Muscle of leg (tissue), 11 donors: ENCODE measurements around the gene CCL2. TPM values are rescaled to one million over a fixed set of nuclear protein-coding genes. Genes with fewer than 3 reads are reported as not detected.

Experiments used
- DNase-seq: peaks from one replicate; pipeline ENCODE4 v3.0.0; 2013
- H3K27ac ChIP-seq: one replicate; pipeline ENCODE4 v1.5.1; 2013; ENCODE audit warnings: mild to moderate bottlenecking, low read length, control low read depth
- H3K27me3 ChIP-seq: one replicate; pipeline ENCODE4 v1.6.1; 2013; ENCODE audit warnings: low read length; ENCODE audit not compliant: control insufficient read depth, insufficient read depth
- H3K36me3 ChIP-seq: one replicate; pipeline ENCODE4 v1.6.1; 2013; ENCODE audit warnings: low read length; ENCODE audit not compliant: control insufficient read depth, insufficient read depth
- H3K4me1 ChIP-seq: one replicate; pipeline ENCODE4 v1.6.1; 2013; ENCODE audit warnings: low read length; ENCODE audit not compliant: control insufficient read depth, insufficient read depth
- H3K4me3 ChIP-seq: one replicate; pipeline ENCODE4 v1.5.1; 2013; ENCODE audit warnings: low read length, control low read depth
- H3K9me3 ChIP-seq: replicated peaks from 2 replicates; pipeline ENCODE4 v1.6.1; 2013; ENCODE audit warnings: low read depth, low read length; ENCODE audit not compliant: control insufficient read depth
- WGBS: methylation state at CpG from one replicate; pipeline ENCODE4 v1.1.5; 2013; ENCODE audit warnings: missing lambda C conversion rate; ENCODE audit not compliant: insufficient coverage; 5-methylcytosine and 5-hydroxymethylcytosine counted together
- polyA plus RNA-seq, 8 donors: library from polyadenylated mRNA; unstranded; fragments of 120-200 nt; gene quantifications; one replicate each; pipeline versions ENCODE4 v1.2.1 to v1.2.3, GENCODE V29; 2013; ENCODE audit warnings: inconsistent platforms in 1 of 8, low replicate concordance in 1 of 8; ENCODE audit not compliant: insufficient read length in 8 of 8, insufficient read depth in 1 of 8
- total RNA-seq: library from RNA; stranded (reverse); fragments of 120-200 nt; gene quantifications from one replicate; pipeline ENCODE4 v1.2.4, GENCODE V29; 2013

The CCL2 gene
- total and polyA plus RNA-seq, 9 donors = 35.3 to 77.4 (median 53.8) TPM

DNA sequence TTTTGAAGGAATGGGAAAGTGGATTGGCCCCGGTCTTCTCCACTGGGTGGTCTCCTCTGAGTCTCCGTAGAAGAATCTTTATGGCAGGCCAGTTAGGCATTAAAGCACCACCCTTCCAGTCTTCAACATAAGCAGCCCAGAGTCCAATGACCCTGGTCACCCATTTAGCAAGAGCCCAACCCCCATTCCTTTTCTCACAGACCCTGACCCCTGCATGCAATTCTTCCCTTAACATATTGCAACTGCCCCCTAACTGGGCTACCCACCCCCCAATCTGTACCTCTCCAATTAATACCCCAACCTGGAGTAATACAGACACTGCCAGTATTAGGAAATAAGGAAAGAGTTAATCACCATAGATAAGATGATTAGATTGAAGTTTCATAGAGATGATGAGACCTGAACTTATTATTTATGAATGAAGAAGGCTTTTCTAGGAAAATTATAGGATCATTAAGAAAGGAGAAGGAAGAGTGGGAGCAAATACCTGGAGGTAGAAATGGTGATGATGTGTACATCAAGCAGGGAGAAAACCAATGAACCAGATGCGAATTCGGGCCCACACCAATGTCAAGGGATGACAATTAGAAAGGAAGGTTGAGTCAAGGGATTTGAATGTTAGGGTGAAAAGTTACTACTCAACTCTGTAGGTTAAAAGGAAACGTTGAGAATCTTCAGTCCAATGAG is 2.4 kb downstream of the CCL2 start:
- Histone ChIP-seq H3K4me3 (no peak overlapping the region), H3K27me3 (no peaks in the 10 kb centered on the region), H3K27ac (no peak overlapping the region), H3K4me1 (peaks cover 49% of the 10 kb centered on the region), H3K36me3 (peaks cover 6% of the 10 kb centered on the region), H3K9me3 (no peaks in the 10 kb centered on the region)
- 93% methylated on average over 3 of the region's 5 CpGs for WGBS
- no peak for DNase-seq

GRCh38 chr17:34257986-34258326 is 2.9 kb downstream of the CCL2 start:
- Histone ChIP-seq H3K9me3 (no peaks in the 10 kb centered on the region), H3K27me3 (no peaks in the 10 kb centered on the region), H3K4me1 (peaks cover 44% of the 10 kb centered on the region), H3K4me3 (no peak overlapping the region), H3K27ac (no peak overlapping the region), H3K36me3 (peaks cover 6% of the 10 kb centered on the region)
- DNase-seq = no peak
- WGBS = no CpG with 5 or more reads among the region's 1 CpG

GRCh38 chr17:34259146-34259545 is 4.1 kb downstream of the CCL2 start:
- Histone ChIP-seq H3K27ac (peak overlapping the region; percentile 31), H3K36me3 (peaks cover 6% of the 10 kb centered on the region), H3K9me3 (no peaks in the 10 kb centered on the region), H3K27me3 (no peaks in the 10 kb centered on the region), H3K4me3 (no peak overlapping the region), H3K4me1 (peaks cover 32% of the 10 kb centered on the region)
- peak; percentile 75 for DNase-seq

DNA sequence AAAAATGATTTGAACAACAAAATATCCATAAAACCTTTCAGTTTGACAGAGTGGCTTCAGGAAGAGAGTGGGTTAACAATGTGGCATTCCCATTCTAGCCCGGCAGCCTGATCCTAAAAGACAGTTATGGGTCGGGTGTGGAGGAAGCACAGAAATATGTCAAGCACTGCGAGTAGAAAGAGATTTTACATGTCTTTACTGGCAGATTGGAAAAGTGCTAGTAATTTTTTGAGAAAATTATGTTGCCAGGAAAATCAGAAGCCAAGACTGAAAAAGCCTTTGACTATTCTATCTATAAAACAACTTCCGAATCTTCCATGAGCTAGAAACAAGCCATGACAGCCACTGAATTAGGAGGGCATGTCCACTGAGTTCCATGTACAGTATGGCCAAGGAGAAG is 5.8 kb downstream of the CCL2 start:
- Histone ChIP-seq H3K4me1 (peaks cover 16% of the 10 kb centered on the region), H3K27me3 (no peaks in the 10 kb centered on the region), H3K4me3 (no peak overlapping the region), H3K27ac (no peak overlapping the region), H3K9me3 (no peaks in the 10 kb centered on the region), H3K36me3 (peaks cover 6% of the 10 kb centered on the region)
- 54% methylated on average over 3 of the region's 4 CpGs for WGBS
- no peak for DNase-seq

GRCh38 chr17:34261568-34262337 is 6.7 kb downstream of the CCL2 start:
- H3K4me1 ChIP-seq = peaks cover 10% of the 10 kb centered on the region
- WGBS = no CpG with 5 or more reads among the region's 5 CpGs
- no peaks in the 10 kb centered on the region for H3K27me3 ChIP-seq
- no peak overlapping the region for H3K4me3 ChIP-seq
- no peaks in the 10 kb centered on the region for H3K36me3 ChIP-seq
- H3K9me3 ChIP-seq = no peaks in the 10 kb centered on the region
- DNase-seq = no peak
- no peak overlapping the region for H3K27ac ChIP-seq

DNA sequence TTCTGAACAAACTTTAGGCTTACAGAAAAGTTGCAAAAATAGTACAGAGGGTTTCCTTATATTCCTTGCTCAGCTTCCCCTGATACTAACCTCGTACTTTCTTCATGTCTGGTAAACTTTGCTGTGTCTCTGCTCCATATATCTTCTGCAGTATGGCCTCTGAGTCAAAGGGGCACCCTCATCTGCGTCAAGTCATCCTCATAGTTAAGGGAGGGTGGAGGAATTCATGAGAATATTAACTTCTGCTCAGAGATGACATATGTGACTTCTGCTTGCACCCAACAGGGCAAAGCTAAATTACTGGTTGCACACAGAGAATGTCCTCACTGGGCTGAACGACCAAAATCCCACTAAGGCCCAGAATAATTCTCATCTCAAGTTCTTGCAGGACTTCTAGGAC is 10.6 kb downstream of the CCL2 start:
- 78% methylated on average over 1 of the region's 3 CpGs for WGBS
- Histone ChIP-seq H3K27me3 (no peaks in the 10 kb centered on the region), H3K36me3 (no peaks in the 10 kb centered on the region), H3K4me1 (no peaks in the 10 kb centered on the region), H3K27ac (no peak overlapping the region), H3K9me3 (no peaks in the 10 kb centered on the region), H3K4me3 (no peak overlapping the region)
- no peak for DNase-seq

GRCh38 chr17:34269969-34270368 is 14.9 kb downstream of the CCL2 start, which contains the start of gene CCL7:
TSS of gene CCL7 (plus strand) at chr17:34270221. CDS start at chr17:34270291, 70 bp downstream.
- Histone ChIP-seq H3K27me3 (no peaks in the 10 kb centered on the region), H3K36me3 (no peaks in the 10 kb centered on the region), H3K4me3 (no peak within 1 kb of the TSS), H3K27ac (no peak within 1 kb of the TSS), H3K4me1 (no peaks in the 10 kb centered on the region), H3K9me3 (no peaks in the 10 kb centered on the region)
- no peak for DNase-seq
- 29% methylated on average over 1 of the region's 1 CpG for WGBS

DNA sequence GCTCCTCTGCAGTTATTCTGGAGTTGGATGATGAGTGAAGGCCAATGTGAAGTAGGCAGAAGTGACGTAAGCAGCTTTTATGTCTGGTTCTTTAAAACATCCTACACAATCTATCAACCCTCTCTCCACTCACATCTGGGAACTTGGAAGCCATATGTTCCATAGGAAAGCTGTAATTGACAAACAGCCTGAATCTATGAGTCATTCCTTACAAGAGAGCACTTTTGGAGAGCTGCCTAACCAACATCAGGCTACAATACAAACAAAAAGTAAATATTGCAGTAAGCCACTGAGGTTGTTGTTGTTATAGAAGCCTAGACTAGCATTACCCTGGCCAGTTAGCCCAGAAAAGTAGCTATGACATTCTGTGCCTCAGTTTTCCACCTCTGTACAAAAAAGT is 20.8 kb downstream of the CCL2 start:
- Histone ChIP-seq H3K4me3 (no peak overlapping the region), H3K36me3 (no peaks in the 10 kb centered on the region), H3K27me3 (no peaks in the 10 kb centered on the region), H3K27ac (peak overlapping the region; percentile 47), H3K9me3 (no peaks in the 10 kb centered on the region), H3K4me1 (peaks cover 6% of the 10 kb centered on the region)
- no CpG with 5 or more reads among the region's 1 CpG for WGBS
- peak; percentile 95 for DNase-seq

- H3K27ac ChIP-seq = no peak overlapping the region
- no peak for DNase-seq
- H3K4me1 ChIP-seq = peaks cover 6% of the 10 kb centered on the region
- no CpG with 5 or more reads among the region's 4 CpGs for WGBS
- H3K27me3 ChIP-seq = no peaks in the 10 kb centered on the region
- H3K9me3 ChIP-seq = no peaks in the 10 kb centered on the region
- H3K36me3 ChIP-seq = no peaks in the 10 kb centered on the region
- no peak overlapping the region for H3K4me3 ChIP-seq
Observed at GRCh38 chr17:34276826-34277225, 21.7 kb downstream of the CCL2 start.

- Histone ChIP-seq H3K27me3 (no peaks in the 10 kb centered on the region), H3K36me3 (no peaks in the 10 kb centered on the region), H3K27ac (no peak overlapping the region), H3K4me3 (no peak overlapping the region), H3K4me1 (peaks cover 3% of the 10 kb centered on the region), H3K9me3 (no peaks in the 10 kb centered on the region)
- WGBS = no CpG with 5 or more reads among the region's 6 CpGs
- DNase-seq = no peak
Observed at GRCh38 chr17:34283571-34283970, 28.5 kb downstream of the CCL2 start.
